Duodenal mucosa (tissue), 2 donors: ENCODE measurements around the gene RAD50.

ENCODE experiments used
- H3K27ac ChIP-seq: one replicate; pipeline ENCODE4 v1.7.0; 2013; ENCODE audit warnings: low read depth, low read length
- H3K27me3 ChIP-seq, 2 donors: one replicate each; pipeline ENCODE4 v1.7.0; 2013; ENCODE audit warnings: low read length in 2 of 2, control low read depth in 1 of 2; ENCODE audit not compliant: insufficient read depth in 2 of 2, control insufficient read depth in 1 of 2
- H3K36me3 ChIP-seq, 2 donors: one replicate each; pipeline ENCODE4 v1.7.0; 2013; ENCODE audit warnings: low read length in 2 of 2, control low read depth in 1 of 2; ENCODE audit not compliant: insufficient read depth in 2 of 2, control insufficient read depth in 1 of 2
- H3K4me1 ChIP-seq, 2 donors: one replicate each; pipeline ENCODE4 v1.7.0; 2013; ENCODE audit warnings: low read length in 2 of 2, control low read depth in 1 of 2; ENCODE audit not compliant: insufficient read depth in 2 of 2, control insufficient read depth in 1 of 2
- H3K4me3 ChIP-seq, 2 donors: one replicate each; pipeline ENCODE4 v1.7.0; 2013; ENCODE audit warnings: low read length in 2 of 2, low read depth in 1 of 2
- H3K9ac ChIP-seq, 2 donors: one replicate each; pipeline ENCODE4 v1.7.0; 2013; ENCODE audit warnings: low read length in 2 of 2, low read depth in 1 of 2
- H3K9me3 ChIP-seq, 2 donors: one replicate each; pipeline ENCODE4 v1.7.0; 2013; ENCODE audit warnings: low read length in 2 of 2, control low read depth in 1 of 2; ENCODE audit not compliant: control insufficient read depth in 1 of 2

The RAD50 gene

DNA sequence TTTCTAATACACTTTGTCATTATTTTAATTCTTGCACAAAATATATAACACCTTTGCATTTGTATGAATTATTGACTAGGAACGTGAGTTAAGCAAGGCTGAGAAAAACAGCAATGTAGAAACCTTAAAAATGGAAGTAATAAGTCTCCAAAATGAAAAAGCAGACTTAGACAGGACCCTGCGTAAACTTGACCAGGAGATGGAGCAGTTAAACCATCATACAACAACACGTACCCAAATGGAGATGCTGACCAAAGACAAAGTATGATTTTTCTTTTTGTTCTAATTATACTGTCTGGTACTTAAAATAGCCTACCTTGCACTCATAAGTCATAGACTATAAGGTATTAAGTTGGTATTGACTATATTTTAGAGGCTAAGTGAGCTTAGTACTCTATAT lies 34.4 kb downstream of the RAD50 start:
- Histone ChIP-seq H3K27ac (no peak overlapping the region), H3K4me3 (no peak overlapping the region), H3K4me1 (no peaks in the 10 kb centered on the region), H3K27me3 (no peaks in the 10 kb centered on the region), H3K9ac (no peak overlapping the region), H3K36me3 (peaks cover 23 to 66% of the 10 kb centered on the region in 2 donors), H3K9me3 (no peaks in the 10 kb centered on the region)

DNA sequence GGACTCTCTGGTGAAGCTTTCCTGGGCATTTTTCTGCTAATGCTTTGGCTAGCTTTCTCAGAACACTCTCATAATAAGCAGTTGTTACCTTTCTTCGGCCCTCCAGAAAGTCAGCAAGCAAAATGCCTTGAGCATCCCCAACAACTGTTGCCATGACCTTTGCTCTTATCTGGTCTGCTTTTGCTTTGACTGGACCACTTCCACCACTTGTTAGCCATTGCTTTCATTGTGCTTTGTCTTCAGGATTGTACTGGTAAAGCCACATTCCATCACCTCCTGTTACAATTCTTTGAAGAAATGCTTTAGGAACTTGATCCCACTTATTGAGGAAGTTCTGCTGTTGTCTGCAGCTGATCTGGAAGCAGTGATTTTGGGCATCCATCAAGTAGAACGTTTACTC lies 35.7 kb downstream of the RAD50 start:
- no peak overlapping the region for H3K4me3 ChIP-seq
- H3K27ac ChIP-seq, result no peak overlapping the region
- no peaks in the 10 kb centered on the region for H3K9me3 ChIP-seq
- H3K36me3 ChIP-seq, result peaks cover 28 to 79% of the 10 kb centered on the region in 2 donors
- H3K27me3 ChIP-seq, result no peaks in the 10 kb centered on the region
- no peak overlapping the region for H3K9ac ChIP-seq
- no peaks in the 10 kb centered on the region for H3K4me1 ChIP-seq

GRCh38 chr5:132594170-132594569 lies 37.4 kb downstream of the RAD50 start:
- Histone ChIP-seq H3K9ac (no peak overlapping the region), H3K36me3 (peaks cover 36 to 78% of the 10 kb centered on the region in 2 donors), H3K4me1 (no peaks in the 10 kb centered on the region), H3K4me3 (no peak overlapping the region), H3K27me3 (no peaks in the 10 kb centered on the region), H3K9me3 (no peaks in the 10 kb centered on the region), H3K27ac (no peak overlapping the region)

DNA sequence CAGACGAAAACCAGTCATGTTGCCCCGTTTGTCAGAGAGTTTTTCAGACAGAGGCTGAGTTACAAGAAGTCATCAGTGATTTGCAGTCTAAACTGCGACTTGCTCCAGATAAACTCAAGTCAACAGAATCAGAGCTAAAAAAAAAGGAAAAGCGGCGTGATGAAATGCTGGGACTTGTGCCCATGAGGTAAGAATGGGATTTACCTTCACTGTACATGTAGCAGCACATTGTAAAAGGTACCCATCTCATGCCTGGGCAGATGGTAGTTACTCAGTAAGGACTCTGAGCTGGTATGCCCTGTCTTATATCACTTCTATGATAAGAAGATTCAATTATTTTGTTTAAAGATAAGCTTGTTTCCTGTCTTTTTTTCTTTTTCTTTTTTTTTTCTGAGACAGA lies 38.8 kb downstream of the RAD50 start:
- no peaks in the 10 kb centered on the region for H3K27me3 ChIP-seq
- no peaks in the 10 kb centered on the region for H3K9me3 ChIP-seq
- H3K36me3 ChIP-seq, result peaks cover 44 to 80% of the 10 kb centered on the region in 2 donors
- H3K4me1 ChIP-seq, result no peaks in the 10 kb centered on the region
- H3K27ac ChIP-seq, result no peak overlapping the region
- H3K9ac ChIP-seq, result no peak overlapping the region
- no peak overlapping the region for H3K4me3 ChIP-seq

DNA sequence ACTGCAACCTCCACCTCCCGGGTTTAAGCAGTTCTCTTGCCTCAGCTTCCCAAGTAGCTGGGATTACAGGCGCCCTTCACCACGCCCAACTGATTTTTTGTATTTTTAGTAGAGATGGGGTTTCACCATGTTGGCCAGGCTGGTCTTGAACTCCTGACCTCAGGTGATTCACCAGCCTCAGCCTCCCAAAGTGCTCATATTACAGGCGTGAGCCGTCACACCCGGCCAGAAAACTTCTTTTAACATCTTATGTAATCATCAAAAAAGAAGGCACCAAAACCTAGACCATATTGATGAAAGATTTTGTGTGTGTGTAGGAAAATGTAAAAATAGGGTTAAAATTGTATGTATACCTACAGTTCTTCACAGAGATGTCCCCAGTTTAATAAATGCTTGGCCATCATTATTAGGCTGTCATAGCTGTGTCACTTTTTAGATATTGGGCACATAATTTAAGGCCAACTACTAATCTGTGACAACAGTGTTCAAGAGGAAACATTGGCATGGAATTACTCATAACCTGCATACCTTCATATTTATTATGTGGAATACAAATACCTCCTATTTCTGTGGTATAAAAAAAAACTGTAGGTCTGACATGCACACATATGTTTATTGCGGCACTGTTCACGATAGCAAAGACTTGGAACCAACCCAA lies 44.4 kb downstream of the RAD50 start:
- Histone ChIP-seq H3K27ac (no peak overlapping the region), H3K27me3 (no peaks in the 10 kb centered on the region), H3K4me3 (no peak overlapping the region), H3K9me3 (no peaks in the 10 kb centered on the region), H3K9ac (no peak overlapping the region), H3K36me3 (peaks cover 34 to 73% of the 10 kb centered on the region in 2 donors), H3K4me1 (no peaks in the 10 kb centered on the region)

GRCh38 chr5:132607095-132607494 lies 50.3 kb downstream of the RAD50 start:
- Histone ChIP-seq H3K9me3 (no peaks in the 10 kb centered on the region), H3K9ac (no peak overlapping the region), H3K4me3 (no peak overlapping the region), H3K27ac (no peak overlapping the region), H3K27me3 (no peaks in the 10 kb centered on the region), H3K36me3 (peaks cover 22 to 68% of the 10 kb centered on the region in 2 donors), H3K4me1 (no peaks in the 10 kb centered on the region)

GRCh38 chr5:132608107-132608506 lies 51.3 kb downstream of the RAD50 start:
- H3K9ac ChIP-seq, result no peak overlapping the region
- no peaks in the 10 kb centered on the region for H3K9me3 ChIP-seq
- peaks cover 22 to 64% of the 10 kb centered on the region in 2 donors for H3K36me3 ChIP-seq
- no peak overlapping the region for H3K27ac ChIP-seq
- H3K4me1 ChIP-seq, result no peaks in the 10 kb centered on the region
- no peak overlapping the region for H3K4me3 ChIP-seq
- H3K27me3 ChIP-seq, result no peaks in the 10 kb centered on the region

GRCh38 chr5:132611965-132612364 lies 55.2 kb downstream of the RAD50 start:
- no peak overlapping the region for H3K4me3 ChIP-seq
- no peaks in the 10 kb centered on the region for H3K27me3 ChIP-seq
- H3K9ac ChIP-seq, result no peak overlapping the region
- H3K9me3 ChIP-seq, result no peaks in the 10 kb centered on the region
- no peak overlapping the region for H3K27ac ChIP-seq
- H3K36me3 ChIP-seq, result peaks cover 21 to 65% of the 10 kb centered on the region in 2 donors
- no peaks in the 10 kb centered on the region for H3K4me1 ChIP-seq

GRCh38 chr5:132612846-132613245 lies 56.1 kb downstream of the RAD50 start:
- H3K27ac ChIP-seq, result no peak overlapping the region
- no peaks in the 10 kb centered on the region for H3K27me3 ChIP-seq
- H3K36me3 ChIP-seq, result peaks cover 17 to 69% of the 10 kb centered on the region in 2 donors
- no peaks in the 10 kb centered on the region for H3K4me1 ChIP-seq
- no peaks in the 10 kb centered on the region for H3K9me3 ChIP-seq
- H3K9ac ChIP-seq, result no peak overlapping the region
- H3K4me3 ChIP-seq, result no peak overlapping the region

GRCh38 chr5:132621699-132622098 lies 64.9 kb downstream of the RAD50 start:
- Histone ChIP-seq H3K4me3 (no peak overlapping the region), H3K27ac (no peak overlapping the region), H3K9ac (no peak overlapping the region), H3K4me1 (no peaks in the 10 kb centered on the region), H3K36me3 (peaks cover 8 to 36% of the 10 kb centered on the region in 2 donors), H3K27me3 (no peaks in the 10 kb centered on the region), H3K9me3 (no peaks in the 10 kb centered on the region)
